Bone marrow (tissue), 2 donors: ENCODE measurements around the gene EHMT1.

ENCODE experiments used
- DNase-seq, 2 donors: peaks; one replicate each; lab custom pipeline; 2025; lab: John Stamatoyannopoulos, UW

The EHMT1 gene

GRCh38 chr9:137787786-137788505 lies 169.1 kb downstream of the EHMT1 start:
- no peak for DNase-seq

- no peak for DNase-seq
Measured at GRCh38 chr9:137788561-137789294, 169.9 kb downstream of the EHMT1 start.

- no peak for DNase-seq
Measured at GRCh38 chr9:137789295-137789895, 170.6 kb downstream of the EHMT1 start.

- DNase-seq: no peak
Measured at GRCh38 chr9:137791947-137792346, 173.1 kb downstream of the EHMT1 start.

- no peak for DNase-seq
Measured at GRCh38 chr9:137793196-137793841, 174.5 kb downstream of the EHMT1 start.

GRCh38 chr9:137795156-137795666 lies 176.4 kb downstream of the EHMT1 start:
- no peak for DNase-seq

GRCh38 chr9:137797206-137798120 lies 178.7 kb downstream of the EHMT1 start:
- DNase-seq: no peak

- no peak for DNase-seq
Measured at GRCh38 chr9:137798142-137798541, 179.3 kb downstream of the EHMT1 start.

- DNase-seq: no peak
Measured at GRCh38 chr9:137798901-137799629, 180.3 kb downstream of the EHMT1 start.

- DNase-seq: no peak
Measured at GRCh38 chr9:137799630-137799983, 180.8 kb downstream of the EHMT1 start.

- DNase-seq: no peak
Measured at GRCh38 chr9:137800196-137801022, 181.6 kb downstream of the EHMT1 start.

GRCh38 chr9:137801023-137801319 lies 182.2 kb downstream of the EHMT1 start:
- DNase-seq: no peak

GRCh38 chr9:137802021-137802420 lies 183.2 kb downstream of the EHMT1 start:
- DNase-seq: no peak

- DNase-seq: no peak
Measured at GRCh38 chr9:137802521-137803243, 183.9 kb downstream of the EHMT1 start.

- DNase-seq: no peak
Measured at GRCh38 chr9:137804908-137805630, 186.3 kb downstream of the EHMT1 start.

- DNase-seq: no peak
Measured at GRCh38 chr9:137807721-137808703, 189.2 kb downstream of the EHMT1 start.

- no peak for DNase-seq
Measured at GRCh38 chr9:137809040-137809576, 190.3 kb downstream of the EHMT1 start.
